IMR-90 (cell line): Measurements from ENCODE around the gene FAM78B.

Source experiments
- MXI1 ChIP-seq: IDR thresholded peaks from 2 replicates; pipeline ENCODE4 v1.6.1; 2012; ENCODE audit warnings: low read depth, mild to moderate bottlenecking, low read length, moderate library complexity, borderline replicate concordance
- POLR2A ChIP-seq: IDR thresholded peaks from 2 replicates; pipeline ENCODE4 v1.6.1; 2012; ENCODE audit warnings: mild to moderate bottlenecking, low read depth, low read length
- TF ChIP-seq, protein P1 (sequence below): conservative IDR thresholded peaks from 2 replicates; pipeline ENCODE4 v1.5.1; 2012; ENCODE audit warnings: mild to moderate bottlenecking, low read depth, low read length, improper control_type of control experiment
- TF ChIP-seq, protein P2 (sequence below): fragments of 150-350 bp; IDR thresholded peaks from 2 replicates; pipeline ENCODE4 v1.6.1; 2016; ENCODE audit warnings: low read depth, mild to moderate bottlenecking, low read length, moderate library complexity, borderline replicate concordance

DNA sequence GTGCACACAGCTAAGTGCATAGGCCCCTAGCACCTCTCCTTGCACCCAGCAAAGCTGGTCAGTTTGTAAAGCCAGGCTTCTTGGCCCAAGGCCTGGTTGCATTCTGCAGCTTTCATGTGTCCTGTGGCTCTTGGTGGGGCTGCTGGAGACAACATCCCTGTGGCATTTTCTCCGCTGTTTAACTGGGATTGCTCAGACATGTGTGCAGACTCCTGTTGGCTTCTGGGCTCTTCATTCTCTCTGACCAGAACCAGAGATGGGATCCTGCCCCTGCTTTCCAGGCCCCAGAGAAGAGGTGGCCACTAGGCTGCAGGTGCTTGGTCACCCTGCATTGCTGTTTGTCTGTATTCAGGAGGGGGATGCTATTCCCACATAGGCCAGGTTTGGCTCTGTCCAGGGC is 50.8 kb downstream of the FAM78B start:
- TF ChIP-seq, protein P1, sequence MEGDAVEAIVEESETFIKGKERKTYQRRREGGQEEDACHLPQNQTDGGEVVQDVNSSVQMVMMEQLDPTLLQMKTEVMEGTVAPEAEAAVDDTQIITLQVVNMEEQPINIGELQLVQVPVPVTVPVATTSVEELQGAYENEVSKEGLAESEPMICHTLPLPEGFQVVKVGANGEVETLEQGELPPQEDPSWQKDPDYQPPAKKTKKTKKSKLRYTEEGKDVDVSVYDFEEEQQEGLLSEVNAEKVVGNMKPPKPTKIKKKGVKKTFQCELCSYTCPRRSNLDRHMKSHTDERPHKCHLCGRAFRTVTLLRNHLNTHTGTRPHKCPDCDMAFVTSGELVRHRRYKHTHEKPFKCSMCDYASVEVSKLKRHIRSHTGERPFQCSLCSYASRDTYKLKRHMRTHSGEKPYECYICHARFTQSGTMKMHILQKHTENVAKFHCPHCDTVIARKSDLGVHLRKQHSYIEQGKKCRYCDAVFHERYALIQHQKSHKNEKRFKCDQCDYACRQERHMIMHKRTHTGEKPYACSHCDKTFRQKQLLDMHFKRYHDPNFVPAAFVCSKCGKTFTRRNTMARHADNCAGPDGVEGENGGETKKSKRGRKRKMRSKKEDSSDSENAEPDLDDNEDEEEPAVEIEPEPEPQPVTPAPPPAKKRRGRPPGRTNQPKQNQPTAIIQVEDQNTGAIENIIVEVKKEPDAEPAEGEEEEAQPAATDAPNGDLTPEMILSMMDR, result no peak
- TF ChIP-seq, protein P2, sequence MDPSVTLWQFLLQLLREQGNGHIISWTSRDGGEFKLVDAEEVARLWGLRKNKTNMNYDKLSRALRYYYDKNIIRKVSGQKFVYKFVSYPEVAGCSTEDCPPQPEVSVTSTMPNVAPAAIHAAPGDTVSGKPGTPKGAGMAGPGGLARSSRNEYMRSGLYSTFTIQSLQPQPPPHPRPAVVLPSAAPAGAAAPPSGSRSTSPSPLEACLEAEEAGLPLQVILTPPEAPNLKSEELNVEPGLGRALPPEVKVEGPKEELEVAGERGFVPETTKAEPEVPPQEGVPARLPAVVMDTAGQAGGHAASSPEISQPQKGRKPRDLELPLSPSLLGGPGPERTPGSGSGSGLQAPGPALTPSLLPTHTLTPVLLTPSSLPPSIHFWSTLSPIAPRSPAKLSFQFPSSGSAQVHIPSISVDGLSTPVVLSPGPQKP, result no peak
- TF ChIP-seq POLR2A (no peak), MXI1 (no peak)
